Spleen (tissue), 11 donors: ENCODE measurements around the gene CNST. TPM values are rescaled to one million over a fixed set of nuclear protein-coding genes. Genes with fewer than 3 reads are reported as not detected.

ENCODE experiments used
- DNase-seq: peaks from one replicate; pipeline ENCODE4 v3.0.0-alpha.2; 2020
- H3K27ac ChIP-seq, 8 donors: fragments of 200-600 bp; sonication (generic) in 7 of 8; 1 replicate in 4 of 8; 2 replicates in 4 of 8; pipeline versions ENCODE4 v1.5.0 to v1.8.0; 2016 to 2021; ENCODE audit warnings: inconsistent platforms in 4 of 8, mild to moderate bottlenecking in 4 of 8, moderate library complexity in 1 of 8
- H3K27me3 ChIP-seq, 7 donors: fragments of 200-600 bp; sonication (generic) in 6 of 7; replicated peaks in 1 of 7; 1 replicate in 4 of 7; 2 replicates in 3 of 7; pipeline versions ENCODE4 v1.5.0 to v1.8.0; 2016 to 2021; ENCODE audit warnings: inconsistent platforms in 3 of 7, mild to moderate bottlenecking in 1 of 7
- H3K36me3 ChIP-seq, 6 donors: fragments of 200-600 bp; sonication (generic) in 5 of 6; 1 replicate in 4 of 6; 2 replicates in 2 of 6; pipeline versions ENCODE4 v1.5.0 to v1.8.0; 2016 to 2021; ENCODE audit warnings: inconsistent platforms in 2 of 6
- H3K4me1 ChIP-seq, 6 donors: fragments of 200-600 bp; sonication (generic) in 5 of 6; 1 replicate in 3 of 6; 2 replicates in 3 of 6; pipeline versions ENCODE4 v1.5.0 to v1.8.0; 2016 to 2021; ENCODE audit warnings: inconsistent platforms in 3 of 6
- H3K4me3 ChIP-seq, 8 donors: fragments of 200-600 bp; sonication (generic) in 7 of 8; 1 replicate in 4 of 8; 2 replicates in 4 of 8; pipeline versions ENCODE4 v1.5.0 to v1.8.0; 2016 to 2021; ENCODE audit warnings: inconsistent platforms in 4 of 8, mild to moderate bottlenecking in 4 of 8, moderate library complexity in 2 of 8
- H3K9me3 ChIP-seq, 8 donors: fragments of 200-600 bp; sonication (generic) in 7 of 8; 1 replicate in 4 of 8; 2 replicates in 4 of 8; pipeline versions ENCODE4 v1.5.0 to v1.8.0; 2016 to 2021; ENCODE audit warnings: inconsistent platforms in 4 of 8
- CTCF ChIP-seq, 11 experiments: fragments of 200-600 bp in 7 of 11; fragments of 450-650 bp in 4 of 11; sonication (generic) in 4 of 11; IDR thresholded peaks in 8 of 11; conservative IDR thresholded peaks in 3 of 11; 1 replicate in 7 of 11; 2 replicates in 4 of 11; pipeline versions ENCODE4 v1.4.0 to v1.8.0; 2016 to 2021; ENCODE audit warnings: antibody characterized with exemption in 11 of 11, inconsistent platforms in 4 of 11, mild to moderate bottlenecking in 1 of 11
- POLR2A ChIP-seq, 3 donors: fragments of 450-650 bp; IDR thresholded peaks; one replicate each; pipeline ENCODE4 v1.5.1; 2017; ENCODE audit warnings: antibody characterized with exemption in 3 of 3, mild to moderate bottlenecking in 1 of 3
- POLR2AphosphoS5 ChIP-seq, 3 donors: sonication (generic); formaldehyde crosslinking; IDR thresholded peaks; one replicate each; pipeline ENCODE4 v1.5.1; 2017; ENCODE audit warnings: antibody characterized with exemption in 3 of 3
- WGBS, 5 donors: extraction: QIAGEN DNeasy Blood & Tissue Kit in 3 of 5; methylation state at CpG; one replicate each; pipeline versions ENCODE4 v1.1.5 to v1.1.7; 2013 to 2018; 5-methylcytosine and 5-hydroxymethylcytosine counted together
- intact Hi-C: fragments of 100-400 bp; cut with DNase I; formaldehyde crosslinking; loops from one replicate; pipeline ENCODE4 v1.15.0; 2023; ENCODE audit warnings: low total_unique reads
- polyA plus RNA-seq, 3 donors: library from polyadenylated mRNA; stranded (reverse); fragments of 200-250 nt; gene quantifications; one replicate each; pipeline ENCODE4 v1.2.1, GENCODE V29; 2013
- total RNA-seq, 7 donors: library from RNA; depleted of rRNA in 3 of 7; stranded (reverse); fragments of >200 nt in 3 of 7; fragmentation: NEBNext Ultra II Directional in 4 of 7; extraction: Animal tissue kit (Norgen Biotek cat#: 25700) in 4 of 7; gene quantifications; one replicate each; pipeline versions ENCODE4 v1.1.0 to v1.2.1, GENCODE V29; 2016 to 2021
- donor health status: healthy with polysubstance abuse.
- donor health status: DM: no; HTN: no; CAD: no; lungs with moderate emphysema.
- donor health status: DM: no; HTN: no; CAD: no.
- donor health status: Bipolar disorder and iron deficiency.
- donor health status: healthy.
- donor health status: DM: no; HTN: no; CAD: no.
- donor health status: DM: yes; HTN: yes; CAD: no.

Gene CNST
- total and polyA plus RNA-seq, 10 donors: 7.5 to 40.5 (median 30.0) TPM

DNA sequence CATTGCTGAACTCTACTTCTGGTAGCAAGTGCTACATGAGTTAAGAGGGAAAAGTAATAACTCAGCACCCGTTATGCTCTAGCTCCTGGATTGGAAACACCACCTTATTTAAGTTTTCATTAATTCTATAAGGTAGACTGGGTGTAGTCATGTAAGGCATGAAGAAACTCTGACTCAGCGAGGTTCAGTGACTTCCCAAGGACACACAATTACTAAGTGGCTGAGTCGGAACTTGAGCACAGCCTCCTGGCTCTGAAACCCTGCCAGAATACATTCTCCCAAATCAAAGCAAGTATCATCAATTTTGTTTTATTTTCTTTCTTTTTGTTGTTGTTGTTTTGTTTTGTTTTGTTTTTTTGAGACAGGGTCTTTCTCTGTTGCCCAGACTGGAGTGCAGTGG, 128.9 kb downstream of the CNST start:
- Histone ChIP-seq H3K4me1 (peaks cover 0 to 19% (median 9%) of the 10 kb centered on the region in 6 donors), H3K4me3 (no peak overlapping the region), H3K27me3 (no peaks in the 10 kb centered on the region), H3K27ac (no peak overlapping the region), H3K36me3 (no peaks in the 10 kb centered on the region), H3K9me3 (peaks cover 0 to 21% (median 5%) of the 10 kb centered on the region in 8 donors)
- intact Hi-C loops: no loop called here
- DNase-seq: no peak
- no peak for TF ChIP-seq CTCF (IDR thresholded peaks at IDR 0.05 in 8 of 11, conservative IDR thresholded peaks at IDR 0.05 in 3 of 11)
- no peak for TF ChIP-seq POLR2AphosphoS5 (IDR thresholded peaks at IDR 0.05)
- no peak for TF ChIP-seq POLR2A (IDR thresholded peaks at IDR 0.05)
- 69 to 90% (median 81%) methylated on average over 3 of the region's 3 CpGs for WGBS, 5 donors

DNA sequence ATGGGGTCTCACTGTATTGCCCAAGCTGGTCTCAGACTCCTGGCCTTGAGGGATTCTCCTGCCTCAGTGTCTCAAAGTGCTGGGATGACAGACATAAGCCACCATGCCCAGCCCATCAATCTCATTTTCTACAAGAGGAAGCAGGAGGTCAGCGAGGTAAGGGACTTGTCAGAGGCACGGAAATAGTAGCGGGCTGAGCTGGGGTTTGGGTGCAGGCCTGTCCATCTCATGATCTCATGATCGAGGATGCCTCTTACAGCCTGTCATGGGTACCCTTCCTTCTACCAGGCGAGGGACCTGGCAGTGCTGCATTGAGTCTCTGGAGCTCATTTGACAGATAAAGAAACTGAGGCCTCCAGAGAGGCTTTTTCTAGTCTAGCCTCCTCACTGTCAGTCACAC, 129.4 kb downstream of the CNST start:
- no peaks in the 10 kb centered on the region for H3K27me3 ChIP-seq
- whole genome bisulfite sequencing, 5 donors: 88 to 97% (median 93%) methylated on average over 5 of the region's 5 CpGs
- no peak for TF ChIP-seq POLR2AphosphoS5 (IDR thresholded peaks at IDR 0.05)
- no peak for TF ChIP-seq CTCF (IDR thresholded peaks at IDR 0.05 in 8 of 11, conservative IDR thresholded peaks at IDR 0.05 in 3 of 11)
- no peaks in the 10 kb centered on the region for H3K36me3 ChIP-seq
- no peak for DNase-seq
- H3K4me1 ChIP-seq: peaks cover 0 to 19% (median 9%) of the 10 kb centered on the region in 6 donors
- no peak overlapping the region for H3K27ac ChIP-seq
- no peak overlapping the region for H3K4me3 ChIP-seq
- H3K9me3 ChIP-seq: peaks cover 0 to 21% (median 5%) of the 10 kb centered on the region in 8 donors
- intact Hi-C loops: loop anchor here (2.0 kb wide), 1 partner anchor 199 kb away; no protein-coding TSS in a partner anchor

GRCh38 chr1:246698466-246699094, 132.3 kb downstream of the CNST start:
- WGBS, 5 donors: 82 to 88% (median 85%) methylated on average over 8 of the region's 8 CpGs
- TF ChIP-seq POLR2AphosphoS5 (IDR thresholded peaks at IDR 0.05) (no peak), POLR2A (IDR thresholded peaks at IDR 0.05) (no peak), CTCF (IDR thresholded peaks at IDR 0.05 in 8 of 11, conservative IDR thresholded peaks at IDR 0.05 in 3 of 11) (no peak)
- intact Hi-C loops: no loop called here

DNA sequence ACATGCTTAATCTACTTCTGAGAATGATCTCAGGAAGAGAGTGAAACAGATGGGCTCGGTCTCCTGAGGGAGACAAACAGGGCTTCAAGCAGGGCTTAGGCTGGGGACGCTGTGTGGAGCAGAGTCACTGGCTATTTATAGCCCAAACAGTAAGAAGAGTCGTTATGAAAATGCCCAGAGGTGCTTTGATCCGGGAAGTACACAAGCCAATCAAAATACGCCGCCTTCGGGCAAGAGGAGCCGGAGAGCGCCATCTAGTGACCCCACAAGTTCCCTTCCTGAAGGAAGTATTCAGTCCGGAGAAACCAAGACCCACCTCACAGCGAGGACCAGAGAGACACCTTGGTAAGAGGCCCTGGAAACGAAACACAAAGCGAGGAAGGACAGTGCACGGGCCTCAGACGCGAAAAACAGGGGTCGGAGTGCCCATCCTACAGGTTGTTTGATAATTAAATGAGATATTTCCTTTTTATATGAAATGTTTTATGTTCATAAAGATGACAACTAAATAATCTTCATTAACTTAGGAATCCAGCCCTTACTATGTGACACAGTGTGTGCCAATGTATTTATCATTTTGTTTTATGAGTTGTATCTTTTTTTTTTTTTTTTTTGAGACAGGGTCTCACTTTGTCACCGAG, 133.0 kb downstream of the CNST start:
- TF ChIP-seq CTCF (IDR thresholded peaks at IDR 0.05 in 8 of 11, conservative IDR thresholded peaks at IDR 0.05 in 3 of 11): peak; percentile 55 to 91 (median 81)
- TF ChIP-seq POLR2AphosphoS5 (IDR thresholded peaks at IDR 0.05): peak in 1 of 3 donors; percentile 49
- TF ChIP-seq POLR2A (IDR thresholded peaks at IDR 0.05): no peak
- H3K4me3 ChIP-seq: peak overlapping the region in 3 of 8 donors; percentile 26 to 59 (median 30)
- intact Hi-C loops: no loop called here
- WGBS, 5 donors: 5 to 8% (median 6%) methylated on average over 18 of the region's 18 CpGs
- H3K27me3 ChIP-seq: peaks cover 0 to 6% (median 0%) of the 10 kb centered on the region in 7 donors
- peak; percentile 92 for DNase-seq
- H3K27ac ChIP-seq: peak overlapping the region in 5 of 8 donors; percentile 12 to 61 (median 49)
- H3K4me1 ChIP-seq: peaks cover 0 to 28% (median 12%) of the 10 kb centered on the region in 6 donors
- peaks cover 0 to 13% (median 3%) of the 10 kb centered on the region in 8 donors for H3K9me3 ChIP-seq
- no peaks in the 10 kb centered on the region for H3K36me3 ChIP-seq

More at GRCh38 chr1:246698466-246699094, 132.3 kb downstream of the CNST start:
- Histone ChIP-seq H3K9me3 (peaks cover 0 to 19% (median 5%) of the 10 kb centered on the region in 8 donors), H3K36me3 (no peaks in the 10 kb centered on the region), H3K27me3 (peaks cover 0 to 4% (median 0%) of the 10 kb centered on the region in 7 donors), H3K4me3 (peak overlapping the region in 3 of 8 donors; percentile 26 to 59 (median 30)), H3K27ac (peak overlapping the region in 5 of 8 donors; percentile 12 to 61 (median 49)), H3K4me1 (peaks cover 0 to 22% (median 10%) of the 10 kb centered on the region in 6 donors)
- DNase-seq: no peak
